Lower lobe of right lung (tissue), 2 donors: ENCODE results near the gene DCC. TPM values are rescaled to one million over a fixed set of nuclear protein-coding genes. Genes with fewer than 3 reads are reported as not detected.

Experiments
- ATAC-seq, 2 donors: fragments of 200-7000 bp; cut with Tn5 transposase; one replicate each; pipeline ENCODE4 v1.9.1; 2020 to 2022; ENCODE audit warnings: mild to moderate bottlenecking in 2 of 2, moderate library complexity in 2 of 2
- DNase-seq: peaks from one replicate; pipeline ENCODE4 v3.0.0-alpha.2; 2020
- H3K27ac ChIP-seq: fragments of 200-600 bp; one replicate; pipeline ENCODE4 v1.8.0; 2022
- H3K27me3 ChIP-seq: fragments of 200-600 bp; one replicate; pipeline ENCODE4 v1.8.0; 2022; ENCODE audit warnings: low read depth
- H3K36me3 ChIP-seq: fragments of 200-600 bp; one replicate; pipeline ENCODE4 v1.8.0; 2022; ENCODE audit warnings: mild to moderate bottlenecking
- H3K4me1 ChIP-seq: fragments of 200-600 bp; one replicate; pipeline ENCODE4 v1.8.0; 2022
- H3K4me3 ChIP-seq: fragments of 200-600 bp; one replicate; pipeline ENCODE4 v1.8.0; 2022; ENCODE audit warnings: mild to moderate bottlenecking
- H3K9me3 ChIP-seq: fragments of 200-600 bp; one replicate; pipeline ENCODE4 v1.8.0; 2022
- intact Hi-C: fragments of 100-400 bp; cut with DNase I; formaldehyde crosslinking; loops from one replicate; pipeline ENCODE4 v1.11.0; 2022
- total RNA-seq: library from RNA; stranded (reverse); fragmentation: NEBNext Ultra II Directional; extraction: Animal tissue kit (Norgen Biotek cat#: 25700); gene quantifications from one replicate; pipeline ENCODE4 v1.2.1, GENCODE V29; 2021
- TF ChIP-seq, protein P1 (sequence below): fragments of 200-600 bp; IDR thresholded peaks from one replicate; pipeline ENCODE4 v1.8.0; 2022; ENCODE audit warnings: antibody characterized with exemption, mild to moderate bottlenecking
- donor health status: DM: no; HTN: yes; CAD: no; lungs with severe emphysema.

DCC gene
- total RNA-seq, 1 donor from 2014 or later, result 4.5 TPM

DNA sequence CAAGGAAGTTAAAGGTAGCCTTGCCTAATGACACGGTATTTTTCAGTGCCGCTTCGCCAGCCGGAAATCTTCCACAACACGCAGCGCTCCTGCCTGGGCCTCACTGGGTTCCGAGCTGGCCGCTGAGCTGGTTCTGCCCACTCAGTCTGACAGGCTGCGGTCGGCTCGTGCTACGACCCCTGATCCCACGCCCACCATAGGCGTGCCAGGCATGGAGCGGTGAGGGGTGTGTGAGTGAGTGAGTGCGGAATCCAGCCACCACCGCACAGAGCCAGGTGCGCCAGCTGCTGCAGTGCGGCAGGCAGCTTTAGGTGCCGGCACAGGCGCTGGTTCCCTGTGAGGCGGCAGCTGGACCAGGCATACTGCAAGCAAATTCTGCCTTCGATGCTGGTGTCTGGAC is 407.9 kb downstream of the DCC start:
- Histone ChIP-seq H3K27me3 (no peaks in the 10 kb centered on the region), H3K27ac (no peak overlapping the region), H3K36me3 (no peaks in the 10 kb centered on the region), H3K4me1 (no peaks in the 10 kb centered on the region), H3K4me3 (no peak overlapping the region), H3K9me3 (no peaks in the 10 kb centered on the region)
- DNase-seq, result no peak
- ATAC-seq, result no peak
- TF ChIP-seq, protein P1, sequence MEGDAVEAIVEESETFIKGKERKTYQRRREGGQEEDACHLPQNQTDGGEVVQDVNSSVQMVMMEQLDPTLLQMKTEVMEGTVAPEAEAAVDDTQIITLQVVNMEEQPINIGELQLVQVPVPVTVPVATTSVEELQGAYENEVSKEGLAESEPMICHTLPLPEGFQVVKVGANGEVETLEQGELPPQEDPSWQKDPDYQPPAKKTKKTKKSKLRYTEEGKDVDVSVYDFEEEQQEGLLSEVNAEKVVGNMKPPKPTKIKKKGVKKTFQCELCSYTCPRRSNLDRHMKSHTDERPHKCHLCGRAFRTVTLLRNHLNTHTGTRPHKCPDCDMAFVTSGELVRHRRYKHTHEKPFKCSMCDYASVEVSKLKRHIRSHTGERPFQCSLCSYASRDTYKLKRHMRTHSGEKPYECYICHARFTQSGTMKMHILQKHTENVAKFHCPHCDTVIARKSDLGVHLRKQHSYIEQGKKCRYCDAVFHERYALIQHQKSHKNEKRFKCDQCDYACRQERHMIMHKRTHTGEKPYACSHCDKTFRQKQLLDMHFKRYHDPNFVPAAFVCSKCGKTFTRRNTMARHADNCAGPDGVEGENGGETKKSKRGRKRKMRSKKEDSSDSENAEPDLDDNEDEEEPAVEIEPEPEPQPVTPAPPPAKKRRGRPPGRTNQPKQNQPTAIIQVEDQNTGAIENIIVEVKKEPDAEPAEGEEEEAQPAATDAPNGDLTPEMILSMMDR, result no peak
- intact Hi-C loops, result no loop called here

DNA sequence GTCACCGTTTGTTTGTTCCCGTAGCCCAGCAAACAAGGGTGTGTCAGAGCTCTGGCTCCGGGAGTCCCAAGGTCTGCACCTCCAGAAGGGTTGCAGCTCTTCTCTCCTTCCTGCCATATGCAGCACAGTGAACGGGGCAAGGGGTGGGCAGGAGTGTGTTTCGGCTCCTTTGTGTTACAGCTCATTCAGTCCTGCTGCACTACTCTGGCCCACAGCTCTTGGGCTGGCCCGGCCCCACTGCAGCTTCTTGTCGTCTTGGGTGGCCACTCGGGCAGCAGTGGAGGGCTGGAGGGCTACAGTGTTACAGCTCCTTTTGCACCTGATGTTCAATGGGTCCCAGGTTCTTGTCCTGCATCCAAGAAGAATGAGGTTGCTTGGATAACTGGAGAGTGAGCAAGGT is 408.3 kb downstream of the DCC start:
- intact Hi-C loops, result no loop called here
- no peaks in the 10 kb centered on the region for H3K27me3 ChIP-seq
- DNase-seq, result no peak
- no peak overlapping the region for H3K27ac ChIP-seq
- no peaks in the 10 kb centered on the region for H3K9me3 ChIP-seq
- no peaks in the 10 kb centered on the region for H3K36me3 ChIP-seq
- no peaks in the 10 kb centered on the region for H3K4me1 ChIP-seq
- no peak overlapping the region for H3K4me3 ChIP-seq
- TF ChIP-seq, protein P1, result no peak
- no peak for ATAC-seq

DNA sequence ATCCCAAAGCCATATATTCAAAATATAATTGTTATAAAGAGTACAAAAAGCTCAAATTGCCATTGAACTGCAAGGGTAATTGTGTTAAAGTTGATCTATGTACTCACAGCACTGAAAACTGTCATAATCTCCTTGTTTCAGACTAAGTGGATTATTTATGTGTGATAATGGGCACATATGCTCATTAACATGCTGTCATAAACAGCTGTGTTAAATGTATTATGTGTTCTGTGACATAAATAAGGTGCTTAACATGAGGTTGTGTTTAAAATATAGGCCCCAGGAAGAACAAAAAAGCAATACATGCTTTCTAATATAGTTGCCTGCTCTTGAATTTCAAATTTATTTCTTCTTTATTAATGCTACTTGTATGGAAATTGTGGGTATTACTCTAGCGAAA is 409.5 kb downstream of the DCC start:
- Histone ChIP-seq H3K27me3 (no peaks in the 10 kb centered on the region), H3K4me3 (no peak overlapping the region), H3K9me3 (no peaks in the 10 kb centered on the region), H3K36me3 (no peaks in the 10 kb centered on the region), H3K27ac (no peak overlapping the region), H3K4me1 (no peaks in the 10 kb centered on the region)
- intact Hi-C loops, result no loop called here
- no peak for DNase-seq
- TF ChIP-seq, protein P1, result no peak
- ATAC-seq, result no peak

DNA sequence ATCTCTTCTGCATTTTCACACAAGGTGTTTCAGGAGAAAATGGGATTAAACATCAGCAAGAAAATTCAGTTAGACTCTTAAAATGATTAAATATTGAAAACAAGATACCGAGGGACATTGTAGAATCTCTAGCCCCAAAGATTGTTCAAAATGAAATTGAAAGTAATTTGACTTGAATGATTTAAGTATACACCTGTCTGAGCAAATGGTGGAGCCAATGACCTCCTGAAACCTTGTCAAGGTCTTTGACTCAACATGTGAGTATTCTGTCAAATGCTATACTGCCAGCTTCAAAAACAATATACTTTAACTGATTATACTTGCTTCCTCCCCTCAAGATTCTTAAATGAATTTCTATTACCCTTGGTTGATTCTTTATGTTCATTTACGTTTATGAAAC is 411.0 kb downstream of the DCC start:
- H3K36me3 ChIP-seq, result no peaks in the 10 kb centered on the region
- H3K4me1 ChIP-seq, result no peaks in the 10 kb centered on the region
- ATAC-seq, result no peak
- H3K27ac ChIP-seq, result no peak overlapping the region
- intact Hi-C loops, result no loop called here
- H3K9me3 ChIP-seq, result no peaks in the 10 kb centered on the region
- H3K27me3 ChIP-seq, result no peaks in the 10 kb centered on the region
- TF ChIP-seq, protein P1, result no peak
- no peak overlapping the region for H3K4me3 ChIP-seq
- no peak for DNase-seq

DNA sequence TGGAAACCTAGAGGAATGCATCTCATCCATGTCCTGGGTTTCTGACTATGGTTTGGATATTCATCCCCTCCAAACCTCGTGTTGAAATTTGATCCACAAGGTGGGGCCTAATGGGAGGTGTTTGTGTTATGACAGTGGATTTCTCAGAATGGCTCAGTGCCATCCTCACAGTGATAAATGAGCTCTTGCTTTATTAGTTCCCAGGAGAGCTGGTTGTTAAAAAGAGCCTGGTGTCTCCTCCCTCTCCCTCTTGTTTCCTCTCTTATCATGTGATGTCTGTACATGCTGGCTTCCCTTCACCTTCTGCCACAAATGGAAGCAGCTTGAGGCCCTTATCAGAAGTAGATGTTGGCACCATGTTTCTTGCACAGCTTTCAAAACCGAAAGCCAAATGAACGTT is 424.3 kb downstream of the DCC start:
- Histone ChIP-seq H3K9me3 (no peaks in the 10 kb centered on the region), H3K4me1 (no peaks in the 10 kb centered on the region), H3K27ac (no peak overlapping the region), H3K27me3 (no peaks in the 10 kb centered on the region), H3K4me3 (no peak overlapping the region), H3K36me3 (no peaks in the 10 kb centered on the region)
- no peak for ATAC-seq
- no peak for DNase-seq
- TF ChIP-seq, protein P1, result no peak
- intact Hi-C loops, result no loop called here

DNA sequence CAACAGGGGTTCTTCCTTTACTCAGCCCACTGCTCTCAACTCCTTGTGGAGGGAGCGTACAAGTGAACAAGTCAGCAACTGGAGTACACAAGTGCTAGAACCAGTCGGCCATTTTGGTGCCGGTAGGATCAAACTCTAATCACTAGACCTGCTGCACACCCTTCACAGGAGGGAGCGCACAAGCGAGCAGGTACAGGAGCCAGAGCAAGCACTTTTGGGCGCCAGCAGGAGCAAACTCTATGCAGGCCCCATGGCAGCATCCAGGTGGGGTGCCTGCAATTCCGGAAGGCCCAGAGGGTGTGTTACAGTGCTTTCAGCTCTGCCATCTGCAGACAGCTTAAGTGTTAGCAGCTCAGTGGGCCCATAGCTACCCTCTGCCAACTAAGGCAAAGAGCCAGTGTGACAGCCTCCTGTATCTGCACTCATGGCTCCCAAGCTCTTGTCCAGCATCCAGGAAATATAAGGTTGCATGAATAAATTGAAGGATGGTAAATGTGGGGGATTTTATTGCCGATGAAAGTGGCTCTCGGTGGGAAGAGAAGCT is 426.1 kb downstream of the DCC start:
- H3K36me3 ChIP-seq, result no peaks in the 10 kb centered on the region
- ATAC-seq, result no peak
- no peaks in the 10 kb centered on the region for H3K27me3 ChIP-seq
- no peak for DNase-seq
- intact Hi-C loops, result no loop called here
- H3K4me3 ChIP-seq, result no peak overlapping the region
- H3K27ac ChIP-seq, result no peak overlapping the region
- no peaks in the 10 kb centered on the region for H3K4me1 ChIP-seq
- TF ChIP-seq, protein P1, result no peak
- H3K9me3 ChIP-seq, result no peaks in the 10 kb centered on the region
